Stimulated activated naive CD4-positive, alpha-beta T cell treated with Interleukin-2 at 50 U/mL for 16 hours (primary cell): Measurements from ENCODE around the gene PRR14L.
"Not testable (repeated sequence)": the region's sequence is repeated elsewhere in the genome, so short reads cannot be mapped to it uniquely, and the experiment has no call there.

Experiments used
- DNase-seq: peaks from one replicate; lab custom pipeline; 2025; lab: John Stamatoyannopoulos, UW

PRR14L gene

DNA sequence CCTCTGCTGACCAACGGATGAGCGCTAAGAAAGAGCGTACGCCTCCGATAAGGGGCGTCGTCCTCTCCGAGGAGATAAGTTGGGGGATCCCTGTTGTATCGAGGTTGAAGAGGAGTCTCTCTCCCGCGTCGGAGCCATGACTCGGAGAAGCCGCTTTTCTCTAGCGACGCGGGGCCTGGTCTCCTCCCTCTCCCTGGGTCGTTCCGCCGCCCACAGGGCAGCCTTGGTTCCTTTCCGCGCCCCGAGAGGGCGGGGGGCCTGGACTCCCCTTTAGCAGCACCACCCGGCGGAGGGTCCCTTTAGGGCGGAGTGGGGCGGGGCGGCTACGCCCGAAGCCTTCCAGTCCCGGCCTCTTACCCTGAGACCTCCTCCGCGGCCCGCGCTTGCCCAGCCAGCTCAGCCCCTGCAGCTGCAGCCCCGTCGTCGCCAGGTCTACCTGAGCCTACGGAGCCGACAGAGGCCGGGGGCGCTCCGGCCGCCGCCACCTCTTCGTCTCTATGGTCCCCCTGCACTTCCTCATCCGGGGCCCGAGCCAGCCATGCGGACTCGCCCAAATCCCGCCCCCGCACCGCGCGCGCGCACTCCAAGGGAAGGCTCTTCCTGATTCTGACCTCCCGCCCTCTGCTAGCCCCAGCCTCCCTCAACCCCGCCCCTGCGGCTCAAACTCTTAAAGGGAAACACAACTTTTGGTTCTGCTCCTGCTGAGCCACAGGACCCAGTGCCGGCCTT lies at the start of gene PRR14L:
PRR14L (minus strand) TSS at position 497 of the 729 bp plus-strand sequence. CDS start 11,272 bp downstream, outside the sequence.
- peak; percentile 96 for DNase-seq

DNA sequence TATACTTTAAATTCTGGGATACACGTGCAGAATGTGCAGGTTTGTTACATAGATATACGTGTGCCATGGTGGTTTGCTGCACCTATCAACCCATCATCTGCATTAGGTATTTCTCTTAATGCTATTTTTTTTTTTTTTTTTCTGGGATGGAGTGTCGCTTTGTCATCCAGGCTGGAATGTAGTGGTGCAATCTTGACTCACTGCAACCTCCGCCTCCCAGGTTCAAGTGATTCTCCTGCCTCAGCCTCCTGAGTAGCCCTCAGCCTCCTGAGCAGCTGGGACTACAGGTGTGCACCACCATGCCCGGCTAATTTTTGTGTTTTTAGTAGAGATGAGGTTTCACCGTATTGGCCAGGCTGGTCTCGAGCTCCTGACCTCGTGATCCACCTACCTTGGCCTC lies 49.4 kb upstream of the PRR14L start:
- not testable (repeated sequence) for DNase-seq

DNA sequence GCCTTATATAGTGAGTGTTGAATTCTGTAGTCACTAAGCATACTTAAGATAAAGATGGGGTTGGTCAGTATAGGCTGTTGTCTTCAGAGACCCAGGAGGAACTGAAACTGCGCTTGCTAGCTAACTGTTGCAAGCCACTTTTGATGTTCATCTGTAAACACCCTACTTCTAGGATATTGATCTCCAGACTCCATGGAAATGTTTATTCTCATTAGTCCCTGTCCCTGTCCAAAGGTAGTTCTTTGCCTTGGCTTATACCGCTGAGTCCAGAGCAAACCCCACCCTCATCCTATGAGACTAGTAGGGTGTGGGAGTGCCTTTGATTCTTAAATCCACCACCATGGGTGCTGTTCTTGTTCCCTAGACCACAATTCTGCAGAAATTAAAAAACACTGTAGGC lies 40.3 kb upstream of the PRR14L start:
- no peak for DNase-seq

DNA sequence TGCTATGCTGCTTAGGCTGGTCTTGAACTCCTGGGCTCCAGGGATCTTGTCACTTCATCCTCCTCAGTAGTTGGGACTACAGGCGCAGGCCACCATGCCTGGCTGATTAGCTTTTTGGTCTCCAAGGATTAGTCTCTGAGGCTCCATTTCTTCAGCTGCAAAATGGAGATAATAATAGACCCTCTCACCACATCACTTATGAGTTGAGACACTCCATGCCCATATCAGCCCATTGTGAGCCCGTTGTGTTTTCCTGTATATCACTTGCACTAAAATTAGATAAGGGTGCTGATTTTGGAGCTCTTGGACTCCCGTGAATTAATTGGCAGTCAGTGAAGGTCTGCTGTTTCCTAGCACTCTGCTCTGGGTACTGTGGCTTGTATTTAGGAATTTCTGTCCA lies 39.9 kb upstream of the PRR14L start:
- no peak for DNase-seq

DNA sequence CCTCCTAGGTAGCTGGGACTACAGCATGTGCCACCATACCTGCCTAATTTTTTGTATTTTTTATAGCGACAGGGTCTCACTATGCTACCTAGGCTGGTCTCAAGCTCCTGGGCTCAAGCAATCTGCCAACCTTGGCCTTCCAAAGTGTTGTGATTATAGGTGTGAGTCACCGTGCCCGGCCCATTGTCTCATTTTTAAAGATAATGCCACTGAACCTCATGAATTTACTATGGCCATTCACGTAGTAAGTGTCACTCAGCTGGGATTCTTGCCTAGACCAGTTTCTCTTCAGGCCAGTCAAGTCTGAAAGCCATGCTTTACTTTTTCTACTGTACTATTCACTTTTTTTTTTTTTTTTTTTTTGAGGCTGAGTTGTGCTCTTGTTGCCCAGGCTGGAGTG lies 26.3 kb upstream of the PRR14L start:
- no peak for DNase-seq

DNA sequence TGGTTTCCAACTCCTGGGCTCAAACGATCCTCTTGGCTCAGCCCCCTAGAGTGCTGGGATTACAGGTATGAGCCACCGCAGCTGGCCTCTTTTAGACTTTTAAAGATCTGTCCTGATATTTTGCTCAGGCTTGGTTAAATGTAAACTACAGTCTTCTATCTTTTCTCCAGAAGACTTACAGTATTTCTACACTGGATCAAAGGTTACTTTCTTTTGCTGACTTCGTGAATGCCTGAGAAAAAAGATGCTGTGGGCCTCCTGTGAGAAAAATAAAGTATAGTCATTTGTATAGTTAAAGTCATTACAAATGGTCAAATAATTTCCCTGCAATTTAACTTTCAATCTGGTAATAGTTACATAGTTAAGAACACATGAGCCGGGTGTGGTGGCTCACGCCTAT lies 23.5 kb upstream of the PRR14L start:
- no peak for DNase-seq

DNA sequence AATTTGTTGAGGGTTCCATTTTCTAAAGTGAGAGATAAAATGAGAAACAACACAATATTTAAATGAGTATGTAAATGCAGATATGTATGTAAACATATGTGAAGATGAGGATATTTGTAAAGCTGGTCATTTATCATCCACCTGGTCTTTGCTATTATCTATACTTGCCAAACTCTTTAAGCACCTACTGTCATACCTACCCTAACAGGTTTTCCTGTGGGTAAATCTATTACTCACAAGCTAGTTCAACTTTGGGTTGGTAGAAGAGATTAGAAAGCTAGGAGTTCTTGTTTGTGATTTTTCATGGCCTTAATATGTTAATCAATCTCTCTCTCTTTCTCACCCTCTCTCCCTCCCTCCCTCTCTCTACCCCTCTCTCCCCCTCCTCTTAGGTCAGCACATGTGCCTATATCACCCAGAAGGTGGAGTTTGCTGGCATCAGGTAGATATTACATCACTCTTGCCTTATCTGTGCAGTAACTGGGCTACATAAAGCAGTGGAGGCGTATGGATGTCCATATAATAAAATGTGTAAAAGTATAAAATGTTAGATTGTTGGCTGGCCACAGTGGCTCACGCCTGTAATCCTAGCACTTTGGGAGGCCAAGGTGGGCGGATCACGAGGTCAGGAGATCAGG lies 18.6 kb upstream of the PRR14L start:
- no peak for DNase-seq

DNA sequence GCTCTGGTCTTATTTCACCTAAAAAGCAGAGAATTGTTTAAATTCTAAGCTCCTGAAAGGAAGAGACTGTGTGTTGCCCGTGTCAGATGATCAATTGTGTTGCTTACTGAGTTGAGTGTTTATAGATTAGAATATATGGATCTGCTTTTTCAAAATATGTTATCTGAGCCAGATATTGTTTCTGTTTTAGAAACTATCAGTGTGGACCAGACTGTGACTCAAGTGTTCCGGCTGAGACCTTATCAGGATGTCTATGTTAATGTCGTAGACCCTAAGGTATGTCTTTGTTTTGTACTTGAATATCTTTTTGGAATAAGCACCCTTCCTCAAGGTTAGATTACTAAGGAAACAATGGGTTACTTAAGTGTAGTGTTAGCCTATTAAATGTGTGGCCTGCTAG lies 14.9 kb upstream of the PRR14L start:
- DNase-seq = no peak

DNA sequence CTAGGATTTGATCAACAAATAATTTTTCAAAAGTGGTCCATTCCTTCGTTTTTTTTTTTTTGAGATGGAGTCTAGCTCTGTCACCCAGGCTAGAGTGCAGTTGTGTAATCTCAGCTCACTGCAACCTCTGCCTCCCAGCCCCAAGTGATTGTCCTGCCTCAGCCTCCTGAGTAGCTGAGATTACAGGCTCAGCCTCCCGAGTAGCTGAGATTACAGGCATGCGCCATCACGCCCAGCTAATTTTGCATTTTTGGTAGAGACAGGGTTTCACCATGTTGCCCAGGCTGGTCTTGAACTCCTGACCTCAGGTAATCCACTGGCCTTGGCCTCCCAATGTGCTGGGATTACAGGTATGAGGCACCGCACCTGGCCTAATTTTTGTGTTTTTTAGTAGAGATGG lies 8.9 kb upstream of the PRR14L start:
- DNase-seq = not testable (repeated sequence)

DNA sequence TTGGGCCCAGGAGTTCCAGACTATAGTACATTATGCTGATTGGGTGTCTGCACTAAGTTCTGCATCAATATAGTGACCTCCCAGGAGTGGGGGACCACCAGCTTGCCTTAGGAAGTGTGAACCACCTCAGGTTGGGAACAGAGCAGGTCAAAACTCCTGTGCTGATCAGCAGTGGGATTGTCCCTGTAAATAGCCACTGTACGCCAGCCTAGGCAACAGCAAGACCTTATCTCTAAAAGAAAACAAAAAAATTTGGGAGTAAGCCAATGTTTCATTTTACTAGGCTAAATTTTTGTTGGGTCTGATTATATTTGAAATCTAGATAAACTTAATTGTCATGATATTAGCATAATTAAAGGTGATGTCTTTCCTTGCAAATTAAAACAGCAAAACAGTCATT lies 7.3 kb upstream of the PRR14L start:
- DNase-seq = no peak

DNA sequence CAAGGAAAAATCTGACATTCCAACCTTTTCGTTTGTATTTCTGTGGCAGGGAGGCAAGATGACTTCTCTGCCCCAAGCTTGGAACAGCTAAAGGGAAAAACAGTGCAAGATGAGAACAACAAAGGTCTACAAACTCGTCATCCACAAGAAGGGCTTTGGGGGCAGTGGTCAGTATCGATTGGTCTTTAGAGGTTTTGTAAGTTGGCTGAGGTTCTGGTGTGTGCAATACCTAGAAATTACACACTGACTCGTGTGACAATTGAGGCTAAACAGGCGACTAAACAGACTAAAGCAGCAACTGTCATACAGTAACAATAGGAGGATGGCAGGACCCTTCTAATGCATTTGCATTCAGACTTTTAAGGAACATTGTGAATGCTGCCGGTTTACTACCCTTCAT lies 4.9 kb upstream of the PRR14L start:
- DNase-seq = no peak

DNA sequence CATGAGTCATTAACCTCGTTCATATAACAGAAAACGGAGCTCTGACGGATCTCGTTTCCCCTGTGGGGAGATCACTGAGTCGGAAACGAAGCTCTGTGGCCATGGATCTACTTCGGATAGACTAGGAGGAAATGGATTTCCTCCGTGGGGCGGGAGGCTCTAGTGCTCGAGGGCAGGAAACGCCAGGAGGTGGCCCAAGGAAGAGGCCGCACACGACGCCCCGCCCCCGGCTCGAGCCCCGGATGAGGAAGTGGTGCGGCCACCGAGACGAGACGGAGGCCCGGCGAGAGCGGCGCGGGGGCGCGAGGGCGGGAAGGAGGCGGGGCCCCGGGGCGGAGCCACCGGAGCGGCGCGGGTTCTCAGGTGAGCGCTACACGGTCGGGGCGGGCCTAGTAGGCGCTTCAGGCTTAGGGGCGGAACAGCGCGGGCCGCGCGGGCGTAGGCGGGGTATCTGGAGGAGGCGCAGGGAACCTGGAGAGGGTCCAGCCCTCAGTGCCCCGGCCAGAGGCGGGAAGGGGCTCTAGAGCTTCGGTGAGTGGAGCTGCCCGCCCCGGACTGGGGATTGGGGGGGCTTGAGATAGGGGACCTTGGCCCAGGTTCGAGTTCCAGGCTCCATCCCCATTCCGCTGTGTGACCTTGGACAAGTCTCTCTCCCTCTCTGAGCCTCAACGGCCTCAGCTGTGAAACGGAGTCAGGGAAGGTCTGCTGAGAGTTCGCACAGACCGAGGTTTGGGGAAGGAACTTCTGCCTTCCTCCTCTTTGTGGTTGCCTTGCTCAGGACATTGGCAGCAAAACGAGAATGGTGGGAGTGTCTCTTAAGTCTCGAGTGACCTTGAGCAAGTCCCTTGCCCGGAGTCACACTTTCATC lies 3.9 kb upstream of the PRR14L start, which contains the start of gene DEPDC5:
DEPDC5 (plus strand) TSS at position 386 of the 868 bp plus-strand sequence. CDS start 903 bp downstream, outside the sequence.
- peak; percentile 91 for DNase-seq

DNA sequence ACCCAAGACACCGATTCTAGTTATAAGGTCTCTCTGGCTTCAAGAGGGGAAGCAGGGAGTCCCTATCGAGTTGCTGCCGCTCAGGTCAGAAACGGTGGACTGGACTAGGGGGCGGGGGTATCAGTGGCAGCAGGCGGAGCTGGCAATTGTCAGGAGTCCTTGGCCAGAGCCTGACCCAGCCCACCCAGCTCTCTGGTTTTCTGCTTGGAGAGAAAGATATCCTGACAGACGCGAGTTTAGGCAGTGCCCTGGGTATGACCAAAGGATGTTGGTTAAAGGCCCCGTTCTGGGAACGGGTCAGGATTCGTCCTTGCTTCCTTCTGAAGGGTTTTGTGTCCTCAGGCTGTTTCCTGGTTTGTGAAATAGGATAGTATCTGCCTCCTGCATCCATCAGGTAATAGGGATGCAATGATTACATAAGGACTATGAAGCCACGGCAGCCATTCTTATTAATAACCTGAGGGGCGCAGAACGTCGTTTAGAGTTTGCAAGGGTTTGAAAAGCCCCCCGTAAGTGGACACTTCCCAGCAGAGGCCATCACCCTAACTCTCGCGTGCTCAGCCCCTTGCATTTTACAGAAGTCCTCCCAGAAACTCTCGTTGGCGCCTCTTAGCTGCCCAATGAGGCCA lies 3.2 kb upstream of the PRR14L start:
- no peak for DNase-seq

DNA sequence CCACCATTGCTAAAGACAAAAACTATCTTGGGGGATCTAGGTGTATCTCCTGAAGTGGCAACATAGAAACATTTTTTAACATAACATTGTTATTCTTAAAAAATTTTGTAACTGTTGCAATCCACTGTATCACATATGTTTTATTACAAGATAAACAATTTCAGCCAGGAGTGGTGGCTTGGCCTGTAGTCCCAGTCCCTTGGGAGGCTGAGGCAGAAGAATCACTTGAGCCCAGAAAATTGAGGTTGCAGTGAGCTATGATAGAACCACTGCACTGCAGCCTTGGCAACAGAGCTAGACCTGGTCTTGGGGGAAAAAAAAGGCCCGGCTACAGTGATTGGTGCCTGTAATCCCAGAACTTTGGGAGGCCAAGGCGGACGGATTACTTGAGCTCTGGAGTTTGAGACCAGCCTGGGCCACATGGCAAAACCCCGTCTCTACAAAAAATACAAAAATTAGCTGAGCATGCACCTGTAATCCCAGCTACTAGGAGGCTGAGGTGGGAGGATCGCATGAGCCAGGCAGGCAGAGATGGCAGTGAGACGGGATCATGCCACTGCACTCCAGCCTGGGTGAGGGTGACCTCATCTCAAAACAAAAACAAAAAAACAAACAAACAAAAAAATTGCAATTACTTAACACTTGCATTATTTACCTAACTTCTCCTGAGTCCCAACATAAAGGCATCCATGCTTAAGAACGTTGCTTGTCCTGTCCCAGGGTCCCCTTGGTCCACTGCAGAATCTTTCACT lies 2.3 kb upstream of the PRR14L start:
- no peak for DNase-seq

DNA sequence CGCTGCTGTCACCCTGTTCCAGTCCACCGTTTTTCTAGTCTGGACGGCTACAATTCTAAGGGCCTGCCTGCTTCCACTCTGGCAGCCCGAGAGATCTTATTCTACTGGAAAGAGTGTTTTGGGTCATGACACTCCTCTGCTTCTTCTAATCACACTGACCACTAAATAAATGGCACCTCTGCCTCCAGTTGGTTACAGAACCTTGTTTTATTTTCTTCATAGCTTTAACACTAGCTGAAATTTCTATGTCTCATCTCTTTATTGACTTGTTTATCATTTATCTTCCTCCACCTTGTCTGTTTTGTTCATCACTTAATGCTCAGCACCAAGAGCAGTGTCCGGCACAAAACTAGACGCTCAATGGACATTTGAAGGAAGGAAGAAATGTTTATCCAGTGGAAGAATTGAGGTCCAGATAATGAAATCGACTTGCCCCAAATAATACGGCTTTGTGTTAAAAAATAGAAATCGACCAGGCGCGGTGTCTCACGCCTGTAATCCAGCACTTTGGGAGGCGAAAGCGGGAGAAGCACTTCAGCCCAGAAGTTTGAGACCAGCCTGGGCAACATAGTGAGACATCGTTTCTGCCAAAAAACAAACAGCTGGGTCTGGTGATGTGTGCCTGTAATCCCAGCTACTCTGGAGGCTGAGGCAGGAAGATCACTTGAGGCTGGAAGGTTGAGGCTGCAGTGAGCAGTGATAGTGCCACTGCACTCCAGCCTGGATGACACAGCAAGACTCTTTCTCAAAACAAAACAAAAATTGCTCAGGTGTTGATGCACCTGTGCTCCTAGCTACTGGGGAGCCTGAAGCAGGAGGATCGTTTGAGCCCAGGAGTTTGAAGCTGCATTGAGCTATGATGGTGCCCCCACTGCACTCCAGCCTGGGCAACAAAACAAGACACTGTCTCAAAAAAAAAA lies 693 bp upstream of the PRR14L start:
- no peak for DNase-seq

DNA sequence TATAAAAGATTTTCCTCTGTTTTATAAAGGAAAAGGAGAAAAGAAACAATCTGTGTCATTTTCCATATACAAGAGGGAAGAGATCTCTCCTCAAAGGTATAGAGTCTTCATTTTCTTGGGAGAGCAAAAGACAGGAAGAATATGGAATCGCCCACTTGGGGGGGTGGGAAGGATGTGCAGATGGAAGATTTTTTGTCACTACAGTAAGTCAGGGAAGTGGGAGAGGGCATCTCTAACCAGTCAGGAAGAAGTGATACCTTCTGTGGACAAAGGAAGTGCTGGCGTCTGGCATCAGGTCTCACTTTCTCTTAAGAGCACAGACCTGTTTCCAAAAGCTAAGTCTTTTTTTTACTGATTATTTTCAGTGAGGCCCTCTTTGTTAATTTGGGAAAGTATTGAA lies 1.4 kb downstream of the PRR14L start:
- no peak for DNase-seq

DNA sequence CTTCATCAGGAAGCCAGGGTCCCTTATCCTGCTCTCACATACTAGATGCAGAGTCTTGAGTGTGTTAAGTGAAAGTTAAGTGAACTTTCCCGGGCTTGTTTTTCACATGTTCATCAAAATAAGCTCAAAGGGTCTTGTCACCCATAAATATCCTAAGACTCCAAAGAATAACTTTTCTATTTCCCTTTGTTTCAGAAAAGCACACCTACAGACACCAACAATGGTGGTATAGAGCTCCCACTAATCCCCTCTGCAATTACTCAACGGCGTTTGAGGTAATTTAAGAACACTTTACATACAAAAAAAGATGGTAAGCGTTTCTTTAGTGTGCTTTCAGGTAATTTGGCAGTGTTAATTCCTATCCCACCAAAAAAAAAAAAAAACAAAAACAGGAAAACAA lies 2.5 kb downstream of the PRR14L start:
- no peak for DNase-seq

DNA sequence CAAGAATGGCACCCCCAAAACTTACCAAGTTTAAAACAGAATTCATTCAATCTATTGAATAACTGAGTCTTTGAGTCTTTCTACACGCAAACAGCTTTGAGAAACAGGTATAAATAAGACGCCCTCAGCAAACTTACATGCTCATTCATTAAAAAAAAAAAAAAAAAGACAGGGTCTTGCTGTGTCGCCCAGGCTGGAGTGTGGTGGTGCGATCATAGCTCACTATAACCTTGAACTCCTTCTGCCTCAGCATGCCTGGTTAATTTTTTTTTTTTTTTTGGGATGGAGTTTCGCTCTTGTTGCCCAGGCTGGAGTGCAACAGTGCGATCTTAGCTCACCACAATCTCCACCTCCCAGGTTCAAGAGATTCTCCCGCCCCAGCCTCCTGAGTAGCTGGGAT lies 6.1 kb downstream of the PRR14L start:
- no peak for DNase-seq

DNA sequence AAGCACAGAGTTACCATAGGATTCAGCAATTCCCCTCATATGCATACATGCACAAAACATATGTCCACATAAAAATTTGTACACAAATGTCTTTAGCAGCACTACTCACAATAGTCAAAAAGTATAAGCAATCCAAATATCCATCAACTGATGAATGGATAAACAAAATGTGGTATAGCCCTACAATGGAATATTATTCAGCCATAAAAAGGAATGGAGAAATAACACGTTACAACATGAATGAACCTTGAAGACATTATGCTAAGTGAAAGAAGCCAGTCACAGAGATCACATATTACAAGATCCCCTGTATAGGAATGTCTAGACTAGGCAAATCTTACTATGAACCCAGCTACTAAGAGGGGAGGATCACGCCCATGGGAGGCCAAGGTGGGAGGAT lies 7.2 kb downstream of the PRR14L start:
- DNase-seq = no peak

DNA sequence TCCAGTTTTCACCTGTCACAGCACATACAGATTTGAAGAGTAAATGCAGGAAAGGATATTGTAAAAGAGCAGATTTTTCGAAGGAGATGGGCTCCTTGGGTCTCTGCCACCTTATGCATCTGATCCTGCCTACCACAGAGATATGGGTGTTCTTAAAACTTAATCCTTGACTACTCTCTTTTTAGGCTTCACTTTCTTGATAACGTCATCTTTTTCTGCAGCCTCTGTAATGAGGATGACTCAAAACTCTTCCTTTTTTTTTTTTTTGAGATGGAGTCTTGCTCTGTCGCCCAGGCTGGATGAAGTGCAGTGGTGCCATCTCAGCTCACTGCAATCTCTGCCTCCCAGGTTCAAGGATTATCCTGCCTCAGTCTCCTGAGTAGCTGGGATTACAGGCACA lies 7.8 kb downstream of the PRR14L start:
- no peak for DNase-seq
